ENCODE measurements around the gene SULT1C2. TPM values are rescaled to one million over a fixed set of nuclear protein-coding genes. Genes with fewer than 3 reads are reported as not detected.

Gene SULT1C2
- total RNA-seq: not detected

DNA sequence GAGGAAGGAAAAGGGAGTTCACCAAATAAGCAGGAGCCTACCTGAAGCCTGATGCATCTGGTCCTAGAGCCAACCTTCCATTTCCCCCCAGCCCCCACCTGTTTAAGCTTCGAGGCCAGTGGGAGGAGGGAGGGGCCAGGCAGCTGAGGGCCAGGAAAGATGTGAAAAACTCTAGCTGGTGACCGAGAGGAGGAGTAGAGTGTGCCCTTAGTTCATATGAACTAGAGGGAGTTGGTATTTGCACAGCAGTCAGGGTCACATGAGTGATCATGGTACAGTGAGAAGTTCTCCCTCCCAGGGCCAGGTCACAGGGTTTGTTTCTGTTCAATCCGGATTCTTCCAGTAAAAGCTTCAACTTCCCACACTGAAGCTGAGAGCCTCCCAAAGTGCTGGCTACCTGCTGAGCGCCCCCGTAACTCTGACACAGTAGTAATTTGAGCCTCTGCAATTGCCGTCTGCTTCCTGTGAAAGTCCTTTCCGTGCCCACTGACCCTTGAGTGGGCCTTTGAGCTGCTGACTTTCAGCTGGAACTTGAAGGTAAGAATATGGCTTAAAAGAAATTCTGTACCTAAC lies at the start of gene SULT1C2:
Gene SULT1C2 (plus strand): TSS at position 362 of the 573 bp plus-strand sequence. CDS start 4,773 bp downstream, outside the sequence.
- H3K9me3 Mint-ChIP-seq: peaks cover 3% of the 10 kb centered on the region
- H3K4me3 Mint-ChIP-seq: no peak within 1 kb of the TSS
- DNase-seq: no peak
- ChIA-PET POLR2A (no interaction called here), CTCF (no interaction called here)
- no peak within 1 kb of the TSS for H3K27ac Mint-ChIP-seq
- no peaks in the 10 kb centered on the region for H3K36me3 Mint-ChIP-seq
- intact Hi-C loops (cut with micrococcal nuclease): no loop called here
- H3K4me1 Mint-ChIP-seq (ENCODE audit: low read depth): no peaks in the 10 kb centered on the region
- H3K27me3 Mint-ChIP-seq: peaks cover 11% of the 10 kb centered on the region

- peaks cover 20% of the 10 kb centered on the region for H3K9me3 Mint-ChIP-seq
- H3K4me3 Mint-ChIP-seq: no peak within 1 kb of the TSS
- H3K4me1 Mint-ChIP-seq (ENCODE audit: low read depth): no peaks in the 10 kb centered on the region
- H3K27me3 Mint-ChIP-seq: peaks cover 5% of the 10 kb centered on the region
- intact Hi-C loops (cut with micrococcal nuclease): no loop called here
- DNase-seq: no peak
- ChIA-PET POLR2A (no interaction called here), CTCF (no interaction called here)
- H3K36me3 Mint-ChIP-seq: no peaks in the 10 kb centered on the region
- no peak within 1 kb of the TSS for H3K27ac Mint-ChIP-seq
These were observed 48.9 kb upstream of the SULT1C2 start, which contains the start of gene SULT1C3 for GRCh38 chr2:108239786-108240185. Gene SULT1C3, plus strand, starts transcription at chr2:108239968. Its CDS starts 7,227 bp downstream, at chr2:108247195.

GRCh38 chr2:108240966-108241365 lies 47.7 kb upstream of the SULT1C2 start:
- Mint-ChIP-seq H3K4me3 (no peak overlapping the region), H3K27me3 (peaks cover 4% of the 10 kb centered on the region)
- CTCF ChIA-PET: interaction anchor here (0.6 kb wide), 1 partner anchor 197 kb away, joined by 4 read pairs; no protein-coding TSS in a partner anchor

DNA sequence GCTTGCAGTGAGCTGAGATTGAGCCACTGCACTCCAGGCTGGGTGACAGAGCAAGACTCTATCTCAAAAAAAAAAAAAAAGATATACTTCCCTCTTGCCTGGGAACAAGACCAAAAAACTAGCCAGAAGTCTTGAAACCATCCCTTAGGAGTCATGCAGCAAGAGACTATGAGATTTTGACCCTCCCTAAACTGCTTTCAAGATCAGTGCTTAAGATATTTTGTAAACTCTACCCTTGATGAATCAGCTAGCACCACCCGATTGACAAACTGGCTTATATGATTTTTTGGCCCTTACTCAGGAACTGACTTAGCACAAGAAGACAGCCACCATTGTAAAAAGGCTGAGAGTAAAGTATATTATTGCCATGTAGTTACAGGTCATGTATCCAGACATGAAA lies 45.1 kb upstream of the SULT1C2 start:
- POLR2A ChIA-PET: no interaction called here
- peaks cover 5% of the 10 kb centered on the region for H3K9me3 Mint-ChIP-seq
- intact Hi-C loops (cut with micrococcal nuclease): no loop called here

More at GRCh38 chr2:108240966-108241365, 47.7 kb upstream of the SULT1C2 start:
- no peaks in the 10 kb centered on the region for H3K4me1 Mint-ChIP-seq (ENCODE audit: low read depth)
- H3K27ac Mint-ChIP-seq: no peak overlapping the region
- POLR2A ChIA-PET: no interaction called here
- no peaks in the 10 kb centered on the region for H3K36me3 Mint-ChIP-seq
- no peak for DNase-seq
- intact Hi-C loops (cut with micrococcal nuclease): no loop called here
- H3K9me3 Mint-ChIP-seq: peaks cover 18% of the 10 kb centered on the region

DNA sequence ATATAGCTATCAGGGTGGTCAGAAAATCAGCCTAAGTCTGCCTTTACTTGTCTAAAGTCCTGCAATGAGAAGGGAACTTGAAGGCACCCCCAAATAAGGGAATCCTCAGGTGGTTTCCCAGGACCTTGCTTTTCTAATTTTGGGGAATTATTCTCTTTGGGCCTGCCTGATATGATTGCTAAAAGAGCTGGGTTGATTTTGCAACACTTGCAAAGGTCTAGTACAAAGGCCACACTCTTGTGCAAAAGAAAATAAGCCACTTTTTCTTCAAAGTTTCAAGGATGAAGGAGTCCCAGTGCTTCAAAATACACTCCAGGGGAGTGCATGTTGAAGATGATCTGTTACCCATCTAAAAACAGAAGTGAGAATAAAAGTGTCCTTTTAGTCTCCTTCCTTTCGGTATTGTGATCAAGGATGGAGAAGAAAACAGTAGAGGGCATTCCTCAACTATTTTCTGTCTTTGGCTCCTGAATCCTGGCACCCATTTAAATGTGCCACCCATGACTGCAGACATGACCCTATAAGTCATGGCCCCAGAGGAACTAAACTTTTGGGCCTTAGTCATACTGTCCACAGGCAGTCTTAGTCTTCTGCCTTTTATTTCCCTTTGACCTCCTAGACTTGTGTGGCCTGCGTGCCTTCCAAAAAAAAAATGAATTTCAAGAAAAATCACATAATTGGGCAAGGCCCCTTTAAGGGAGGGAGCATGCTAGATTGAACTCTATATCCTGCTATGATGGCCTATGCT lies 43.9 kb upstream of the SULT1C2 start:
- Mint-ChIP-seq H3K27ac (no peak overlapping the region), H3K4me1 (ENCODE audit: low read depth) (no peaks in the 10 kb centered on the region), H3K9me3 (peaks cover 5% of the 10 kb centered on the region), H3K36me3 (no peaks in the 10 kb centered on the region), H3K4me3 (no peak overlapping the region), H3K27me3 (peaks cover 2% of the 10 kb centered on the region)
- ChIA-PET CTCF (no interaction called here), POLR2A (no interaction called here)
- intact Hi-C loops (cut with micrococcal nuclease): no loop called here
- DNase-seq: no peak

More for the DNA sequence above, 45.1 kb upstream of the SULT1C2 start:
- CTCF ChIA-PET: no interaction called here
- H3K27me3 Mint-ChIP-seq: peaks cover 2% of the 10 kb centered on the region
- no peak overlapping the region for H3K4me3 Mint-ChIP-seq
- DNase-seq: no peak
- H3K27ac Mint-ChIP-seq: no peak overlapping the region
- no peaks in the 10 kb centered on the region for H3K36me3 Mint-ChIP-seq
- no peaks in the 10 kb centered on the region for H3K4me1 Mint-ChIP-seq (ENCODE audit: low read depth)

DNA sequence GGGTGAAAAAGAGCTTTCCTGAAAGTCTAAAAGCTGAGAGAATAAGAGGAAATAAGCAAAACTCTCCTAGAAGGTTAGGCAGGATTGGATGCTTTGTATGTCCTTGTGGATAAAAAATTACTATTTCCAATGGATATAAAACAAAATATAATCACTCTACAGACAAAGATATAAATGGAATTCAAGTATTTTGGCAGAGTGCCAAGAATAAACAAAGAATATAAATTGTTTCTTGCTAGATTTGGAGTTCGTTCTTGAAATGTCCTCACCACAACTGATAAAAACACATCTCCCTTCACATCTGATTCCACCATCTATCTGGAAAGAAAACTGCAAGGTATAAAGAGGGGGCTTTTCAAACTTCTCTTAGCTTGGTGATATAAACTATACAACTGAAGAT lies 35.6 kb upstream of the SULT1C2 start:
- ChIA-PET POLR2A (no interaction called here), CTCF (no interaction called here)
- no peaks in the 10 kb centered on the region for H3K36me3 Mint-ChIP-seq
- intact Hi-C loops (cut with micrococcal nuclease): no loop called here
- H3K4me1 Mint-ChIP-seq (ENCODE audit: low read depth): no peaks in the 10 kb centered on the region
- H3K9me3 Mint-ChIP-seq: no peaks in the 10 kb centered on the region
- H3K27ac Mint-ChIP-seq: no peak overlapping the region
- no peak overlapping the region for H3K4me3 Mint-ChIP-seq
- peaks cover 2% of the 10 kb centered on the region for H3K27me3 Mint-ChIP-seq
- DNase-seq: no peak

GRCh38 chr2:108257757-108258331 lies 30.9 kb upstream of the SULT1C2 start:
- intact Hi-C loops (cut with micrococcal nuclease): no loop called here
- Mint-ChIP-seq H3K9me3 (no peaks in the 10 kb centered on the region), H3K4me1 (ENCODE audit: low read depth) (no peaks in the 10 kb centered on the region), H3K36me3 (no peaks in the 10 kb centered on the region), H3K4me3 (no peak overlapping the region), H3K27me3 (peaks cover 2% of the 10 kb centered on the region), H3K27ac (no peak overlapping the region)
- ChIA-PET CTCF (no interaction called here), POLR2A (no interaction called here)
- no peak for DNase-seq

GRCh38 chr2:108260773-108261172 lies 27.9 kb upstream of the SULT1C2 start:
- no peak for DNase-seq
- POLR2A ChIA-PET: no interaction called here
- Mint-ChIP-seq H3K27ac (no peak overlapping the region), H3K9me3 (no peaks in the 10 kb centered on the region), H3K4me3 (no peak overlapping the region), H3K27me3 (peaks cover 3% of the 10 kb centered on the region), H3K4me1 (ENCODE audit: low read depth) (no peaks in the 10 kb centered on the region), H3K36me3 (no peaks in the 10 kb centered on the region)
- CTCF ChIA-PET: no interaction called here
- intact Hi-C loops (cut with micrococcal nuclease): no loop called here

- Mint-ChIP-seq H3K9me3 (no peaks in the 10 kb centered on the region), H3K27me3 (peaks cover 3% of the 10 kb centered on the region), H3K36me3 (no peaks in the 10 kb centered on the region), H3K27ac (no peak overlapping the region), H3K4me3 (no peak overlapping the region), H3K4me1 (ENCODE audit: low read depth) (no peaks in the 10 kb centered on the region)
- no peak for DNase-seq
- ChIA-PET CTCF (no interaction called here), POLR2A (no interaction called here)
- intact Hi-C loops (cut with micrococcal nuclease): no loop called here
These were observed 26.7 kb upstream of the SULT1C2 start for GRCh38 chr2:108262036-108262435.

GRCh38 chr2:108263401-108263800 lies 25.3 kb upstream of the SULT1C2 start:
- DNase-seq: no peak
- ChIA-PET CTCF (no interaction called here), POLR2A (no interaction called here)
- Mint-ChIP-seq H3K9me3 (no peaks in the 10 kb centered on the region), H3K27me3 (peaks cover 6% of the 10 kb centered on the region), H3K36me3 (no peaks in the 10 kb centered on the region), H3K4me3 (no peak overlapping the region), H3K4me1 (ENCODE audit: low read depth) (no peaks in the 10 kb centered on the region), H3K27ac (no peak overlapping the region)
- intact Hi-C loops (cut with micrococcal nuclease): no loop called here

DNA sequence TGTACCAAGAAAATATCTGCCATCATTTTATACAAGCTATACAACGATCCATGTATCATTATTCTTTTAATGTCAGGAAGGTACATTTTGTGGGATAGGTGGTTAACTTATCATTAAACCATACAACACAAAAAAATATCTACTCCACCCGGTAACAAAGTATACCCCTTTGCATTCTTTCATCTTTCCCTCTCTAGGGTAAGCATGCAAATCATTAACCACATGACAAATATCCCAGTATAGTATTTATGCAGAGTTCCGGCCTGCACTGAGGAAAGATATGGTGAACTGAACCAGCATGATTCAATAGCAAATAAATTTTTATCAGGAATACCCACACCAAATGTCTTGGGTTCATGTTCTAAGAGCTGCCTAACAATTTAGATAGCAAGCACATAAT lies 22.5 kb upstream of the SULT1C2 start:
- Mint-ChIP-seq H3K27ac (no peak overlapping the region), H3K4me3 (no peak overlapping the region), H3K4me1 (ENCODE audit: low read depth) (no peaks in the 10 kb centered on the region), H3K36me3 (no peaks in the 10 kb centered on the region), H3K9me3 (no peaks in the 10 kb centered on the region), H3K27me3 (peaks cover 11% of the 10 kb centered on the region)
- POLR2A ChIA-PET: no interaction called here
- intact Hi-C loops (cut with micrococcal nuclease): no loop called here
- no peak for DNase-seq
- CTCF ChIA-PET: no interaction called here

- ChIA-PET POLR2A (no interaction called here), CTCF (no interaction called here)
- Mint-ChIP-seq H3K4me3 (no peak overlapping the region), H3K9me3 (no peaks in the 10 kb centered on the region), H3K4me1 (ENCODE audit: low read depth) (no peaks in the 10 kb centered on the region), H3K27ac (no peak overlapping the region), H3K27me3 (peaks cover 11% of the 10 kb centered on the region), H3K36me3 (no peaks in the 10 kb centered on the region)
- intact Hi-C loops (cut with micrococcal nuclease): no loop called here
- no peak for DNase-seq
These were observed 21.6 kb upstream of the SULT1C2 start for GRCh38 chr2:108267101-108267500.

DNA sequence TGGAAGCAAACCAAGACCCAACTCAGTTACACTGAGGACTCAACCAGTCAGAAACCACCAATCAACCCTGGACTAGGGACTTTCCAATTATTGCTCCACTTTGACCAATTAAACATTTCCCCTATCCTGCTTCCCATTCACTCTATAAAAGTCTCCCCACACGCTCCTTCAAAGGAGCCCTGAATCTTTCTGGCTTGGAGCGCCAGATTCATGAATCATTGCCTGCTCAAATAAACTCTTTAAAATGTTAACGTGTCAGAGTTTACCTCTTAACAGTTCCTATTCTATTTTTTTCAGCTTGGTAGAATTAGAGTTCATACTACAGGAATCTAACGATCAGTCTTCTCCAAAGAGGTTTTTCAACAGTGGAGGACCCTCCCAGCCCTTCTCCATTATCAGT lies 20.7 kb upstream of the SULT1C2 start:
- DNase-seq: no peak
- CTCF ChIA-PET: no interaction called here
- H3K4me3 Mint-ChIP-seq: no peak overlapping the region
- no peaks in the 10 kb centered on the region for H3K36me3 Mint-ChIP-seq
- intact Hi-C loops (cut with micrococcal nuclease): no loop called here
- no peaks in the 10 kb centered on the region for H3K4me1 Mint-ChIP-seq (ENCODE audit: low read depth)
- H3K27ac Mint-ChIP-seq: no peak overlapping the region
- POLR2A ChIA-PET: no interaction called here
- no peaks in the 10 kb centered on the region for H3K9me3 Mint-ChIP-seq
- H3K27me3 Mint-ChIP-seq: peaks cover 11% of the 10 kb centered on the region
